ENCODE results near the gene ABI1.

GRCh38 chr10:26809973-26810372 lies 50.8 kb downstream of the ABI1 start:
- TF ChIP-seq TCF7L2 (IDR thresholded peaks at IDR 0.05; ENCODE audit: borderline replicate concordance, low read depth, low read length) (no peak), CTCF (tag by site-specific recombination; IDR thresholded peaks at IDR 0.05) (no peak), ZBTB6 (tag by site-specific recombination; IDR thresholded peaks at IDR 0.05) (no peak), ZNF146 (tag by site-specific recombination; IDR thresholded peaks at IDR 0.05) (no peak), HOXA7 (CRISPR knock-in tag; IDR thresholded peaks at IDR 0.05; ENCODE audit: borderline replicate concordance) (no peak)

Measured in HEK293 (cell line).